Measurements from ENCODE around the gene RXYLT1.

The RXYLT1 gene

DNA sequence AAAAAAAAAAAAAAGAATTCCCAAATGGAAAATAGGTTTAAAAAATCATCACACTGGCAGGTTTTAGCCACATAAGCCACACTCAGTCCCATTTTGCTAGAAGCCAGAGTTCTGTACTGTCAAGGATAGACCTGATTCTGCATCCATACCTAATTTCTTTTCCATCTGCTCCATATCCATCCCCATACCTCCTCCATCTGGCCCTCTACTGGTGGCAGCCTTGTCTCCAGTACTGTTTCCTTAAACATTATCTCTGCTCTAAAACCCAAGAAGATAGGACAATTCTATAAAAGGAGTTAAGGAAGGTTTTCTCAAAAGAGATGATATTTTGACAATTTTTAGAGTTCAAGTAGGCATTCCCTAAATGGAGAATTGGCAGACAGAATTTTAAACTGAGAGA is 26.0 kb upstream of the RXYLT1 start:
- TF ChIP-seq SPI1 (IDR thresholded peaks at IDR 0.05; ENCODE audit: borderline replicate concordance, low read depth) (no peak), GABPA (IDR thresholded peaks at IDR 0.05; ENCODE audit: low read depth) (no peak), POLR2AphosphoS5 (IDR thresholded peaks at IDR 0.05; ENCODE audit: low read depth) (no peak)
- TF ChIP-seq, protein P1, sequence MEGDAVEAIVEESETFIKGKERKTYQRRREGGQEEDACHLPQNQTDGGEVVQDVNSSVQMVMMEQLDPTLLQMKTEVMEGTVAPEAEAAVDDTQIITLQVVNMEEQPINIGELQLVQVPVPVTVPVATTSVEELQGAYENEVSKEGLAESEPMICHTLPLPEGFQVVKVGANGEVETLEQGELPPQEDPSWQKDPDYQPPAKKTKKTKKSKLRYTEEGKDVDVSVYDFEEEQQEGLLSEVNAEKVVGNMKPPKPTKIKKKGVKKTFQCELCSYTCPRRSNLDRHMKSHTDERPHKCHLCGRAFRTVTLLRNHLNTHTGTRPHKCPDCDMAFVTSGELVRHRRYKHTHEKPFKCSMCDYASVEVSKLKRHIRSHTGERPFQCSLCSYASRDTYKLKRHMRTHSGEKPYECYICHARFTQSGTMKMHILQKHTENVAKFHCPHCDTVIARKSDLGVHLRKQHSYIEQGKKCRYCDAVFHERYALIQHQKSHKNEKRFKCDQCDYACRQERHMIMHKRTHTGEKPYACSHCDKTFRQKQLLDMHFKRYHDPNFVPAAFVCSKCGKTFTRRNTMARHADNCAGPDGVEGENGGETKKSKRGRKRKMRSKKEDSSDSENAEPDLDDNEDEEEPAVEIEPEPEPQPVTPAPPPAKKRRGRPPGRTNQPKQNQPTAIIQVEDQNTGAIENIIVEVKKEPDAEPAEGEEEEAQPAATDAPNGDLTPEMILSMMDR (IDR thresholded peaks at IDR 0.05; ENCODE audit: insufficient read depth, low read length) = no peak
- TF ChIP-seq, protein P2, sequence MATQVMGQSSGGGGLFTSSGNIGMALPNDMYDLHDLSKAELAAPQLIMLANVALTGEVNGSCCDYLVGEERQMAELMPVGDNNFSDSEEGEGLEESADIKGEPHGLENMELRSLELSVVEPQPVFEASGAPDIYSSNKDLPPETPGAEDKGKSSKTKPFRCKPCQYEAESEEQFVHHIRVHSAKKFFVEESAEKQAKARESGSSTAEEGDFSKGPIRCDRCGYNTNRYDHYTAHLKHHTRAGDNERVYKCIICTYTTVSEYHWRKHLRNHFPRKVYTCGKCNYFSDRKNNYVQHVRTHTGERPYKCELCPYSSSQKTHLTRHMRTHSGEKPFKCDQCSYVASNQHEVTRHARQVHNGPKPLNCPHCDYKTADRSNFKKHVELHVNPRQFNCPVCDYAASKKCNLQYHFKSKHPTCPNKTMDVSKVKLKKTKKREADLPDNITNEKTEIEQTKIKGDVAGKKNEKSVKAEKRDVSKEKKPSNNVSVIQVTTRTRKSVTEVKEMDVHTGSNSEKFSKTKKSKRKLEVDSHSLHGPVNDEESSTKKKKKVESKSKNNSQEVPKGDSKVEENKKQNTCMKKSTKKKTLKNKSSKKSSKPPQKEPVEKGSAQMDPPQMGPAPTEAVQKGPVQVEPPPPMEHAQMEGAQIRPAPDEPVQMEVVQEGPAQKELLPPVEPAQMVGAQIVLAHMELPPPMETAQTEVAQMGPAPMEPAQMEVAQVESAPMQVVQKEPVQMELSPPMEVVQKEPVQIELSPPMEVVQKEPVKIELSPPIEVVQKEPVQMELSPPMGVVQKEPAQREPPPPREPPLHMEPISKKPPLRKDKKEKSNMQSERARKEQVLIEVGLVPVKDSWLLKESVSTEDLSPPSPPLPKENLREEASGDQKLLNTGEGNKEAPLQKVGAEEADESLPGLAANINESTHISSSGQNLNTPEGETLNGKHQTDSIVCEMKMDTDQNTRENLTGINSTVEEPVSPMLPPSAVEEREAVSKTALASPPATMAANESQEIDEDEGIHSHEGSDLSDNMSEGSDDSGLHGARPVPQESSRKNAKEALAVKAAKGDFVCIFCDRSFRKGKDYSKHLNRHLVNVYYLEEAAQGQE (IDR thresholded peaks at IDR 0.05; ENCODE audit: insufficient replicate concordance, low read depth) = no peak
- H3K27me3 ChIP-seq (ENCODE audit: insufficient read depth, poor library complexity, severe bottlenecking) = no peaks in the 10 kb centered on the region
- no peak overlapping the region for H3K27ac ChIP-seq (replicated peaks)
- no peak for DNase-seq (ENCODE audit: low read depth in 1 of 2, low spot score in 1 of 2)
- H3K4me3 ChIP-seq (replicated peaks; ENCODE audit: insufficient read depth, low read length) = no peak overlapping the region

DNA sequence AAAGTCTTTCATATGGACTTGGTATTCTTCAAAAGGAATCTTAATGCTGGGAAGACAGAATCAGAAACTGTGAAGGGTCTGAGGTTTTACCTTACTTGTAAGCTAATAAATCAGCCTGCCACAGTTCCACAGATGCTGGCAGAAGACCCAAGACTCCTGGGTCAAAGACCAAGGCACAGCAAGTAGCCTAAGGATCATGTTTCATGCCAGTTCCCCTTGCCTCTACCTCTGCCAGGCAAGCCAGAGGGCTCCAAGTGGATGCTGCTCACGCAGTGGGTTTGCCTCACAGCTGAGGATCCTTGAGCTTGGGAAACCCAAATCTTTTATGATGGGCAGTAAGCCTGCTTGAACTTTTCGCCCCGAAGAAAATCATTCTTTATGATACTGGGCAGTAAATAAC is 15.2 kb upstream of the RXYLT1 start:
- TF ChIP-seq, protein P2 (IDR thresholded peaks at IDR 0.05; ENCODE audit: insufficient replicate concordance, low read depth) = no peak
- TF ChIP-seq GABPA (IDR thresholded peaks at IDR 0.05; ENCODE audit: low read depth) (no peak), POLR2AphosphoS5 (IDR thresholded peaks at IDR 0.05; ENCODE audit: low read depth) (no peak)
- TF ChIP-seq, protein P1 (IDR thresholded peaks at IDR 0.05; ENCODE audit: insufficient read depth, low read length) = no peak
- Histone ChIP-seq H3K4me3 (replicated peaks; ENCODE audit: insufficient read depth, low read length) (no peak overlapping the region), H3K27ac (replicated peaks) (no peak overlapping the region), H3K27me3 (ENCODE audit: insufficient read depth, poor library complexity, severe bottlenecking) (peaks cover 3% of the 10 kb centered on the region)
- DNase-seq (ENCODE audit: low read depth in 1 of 2, low spot score in 1 of 2) = no peak

DNA sequence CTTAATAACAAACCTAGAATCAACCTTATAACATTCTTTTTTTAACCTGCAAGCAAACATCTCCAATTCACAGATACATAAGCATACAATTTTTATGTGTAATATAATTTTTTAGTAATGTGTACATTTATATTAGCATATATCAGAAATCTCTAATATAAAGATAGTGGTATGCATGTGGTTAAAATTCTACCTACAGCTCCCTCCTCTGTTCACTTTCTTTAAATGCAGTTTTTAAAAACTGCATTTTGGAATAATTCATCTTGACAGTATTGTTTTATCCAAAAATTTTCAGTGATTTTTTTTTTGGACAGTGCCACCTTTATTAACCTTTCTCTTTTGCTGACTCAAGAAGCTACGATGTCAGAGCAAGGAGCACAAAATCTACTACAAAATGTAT is 13.2 kb upstream of the RXYLT1 start:
- no peak overlapping the region for H3K4me3 ChIP-seq (replicated peaks; ENCODE audit: insufficient read depth, low read length)
- H3K27ac ChIP-seq (replicated peaks) = no peak overlapping the region
- DNase-seq (ENCODE audit: low read depth in 1 of 2, low spot score in 1 of 2) = no peak
- TF ChIP-seq, protein P2 (IDR thresholded peaks at IDR 0.05; ENCODE audit: insufficient replicate concordance, low read depth) = no peak
- TF ChIP-seq, protein P1 (IDR thresholded peaks at IDR 0.05; ENCODE audit: insufficient read depth, low read length) = no peak
- TF ChIP-seq SPI1 (IDR thresholded peaks at IDR 0.05; ENCODE audit: borderline replicate concordance, low read depth) (no peak), GABPA (IDR thresholded peaks at IDR 0.05; ENCODE audit: low read depth) (no peak), POLR2AphosphoS5 (IDR thresholded peaks at IDR 0.05; ENCODE audit: low read depth) (no peak)
- peaks cover 3% of the 10 kb centered on the region for H3K27me3 ChIP-seq (ENCODE audit: insufficient read depth, poor library complexity, severe bottlenecking)

Data from HL-60 (cell line).